ENCODE measurements around the gene ANAPC15. TPM values are rescaled to one million over a fixed set of nuclear protein-coding genes. Genes with fewer than 3 reads are reported as not detected.

ANAPC15 gene
- total RNA-seq, 4 donors from 2014 or later, result 5.0 to 27.8 (median 24.9) TPM

DNA sequence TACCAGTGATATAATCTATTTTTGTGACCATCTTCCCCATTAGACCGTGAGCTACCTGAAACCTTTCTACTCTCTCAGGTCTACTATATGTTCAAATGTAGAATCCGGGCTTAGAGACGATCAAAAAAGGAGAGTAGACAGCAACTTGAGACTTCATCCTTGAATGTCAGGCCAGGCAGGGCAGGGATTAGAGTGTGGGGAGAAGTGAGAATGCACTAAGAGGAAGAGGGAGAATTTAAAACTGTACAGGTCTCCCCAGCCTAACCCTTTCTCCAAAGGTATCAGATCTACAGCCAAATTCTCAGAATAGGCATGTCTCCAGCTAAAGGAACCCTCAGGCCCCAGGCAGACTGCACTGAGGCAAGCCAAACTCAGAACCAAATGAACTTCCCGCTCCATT lies 10.3 kb downstream of the ANAPC15 start:
- intact Hi-C loops (cut with DNase I; ENCODE audit: low total_unique reads), result no loop called here
- H3K4me3 ChIP-seq (ENCODE audit: low read depth, poor library complexity, severe bottlenecking), result no peak overlapping the region
- WGBS, 2 donors, result 30 to 31% methylated on average over 4 of the region's 4 CpGs
- DNase-seq (ENCODE audit: low spot score in 2 of 2), result no peak
- no peak for TF ChIP-seq POLR2A (IDR thresholded peaks at IDR 0.05)
- TF ChIP-seq, protein P1, sequence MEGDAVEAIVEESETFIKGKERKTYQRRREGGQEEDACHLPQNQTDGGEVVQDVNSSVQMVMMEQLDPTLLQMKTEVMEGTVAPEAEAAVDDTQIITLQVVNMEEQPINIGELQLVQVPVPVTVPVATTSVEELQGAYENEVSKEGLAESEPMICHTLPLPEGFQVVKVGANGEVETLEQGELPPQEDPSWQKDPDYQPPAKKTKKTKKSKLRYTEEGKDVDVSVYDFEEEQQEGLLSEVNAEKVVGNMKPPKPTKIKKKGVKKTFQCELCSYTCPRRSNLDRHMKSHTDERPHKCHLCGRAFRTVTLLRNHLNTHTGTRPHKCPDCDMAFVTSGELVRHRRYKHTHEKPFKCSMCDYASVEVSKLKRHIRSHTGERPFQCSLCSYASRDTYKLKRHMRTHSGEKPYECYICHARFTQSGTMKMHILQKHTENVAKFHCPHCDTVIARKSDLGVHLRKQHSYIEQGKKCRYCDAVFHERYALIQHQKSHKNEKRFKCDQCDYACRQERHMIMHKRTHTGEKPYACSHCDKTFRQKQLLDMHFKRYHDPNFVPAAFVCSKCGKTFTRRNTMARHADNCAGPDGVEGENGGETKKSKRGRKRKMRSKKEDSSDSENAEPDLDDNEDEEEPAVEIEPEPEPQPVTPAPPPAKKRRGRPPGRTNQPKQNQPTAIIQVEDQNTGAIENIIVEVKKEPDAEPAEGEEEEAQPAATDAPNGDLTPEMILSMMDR (IDR thresholded peaks at IDR 0.05), result no peak

DNA sequence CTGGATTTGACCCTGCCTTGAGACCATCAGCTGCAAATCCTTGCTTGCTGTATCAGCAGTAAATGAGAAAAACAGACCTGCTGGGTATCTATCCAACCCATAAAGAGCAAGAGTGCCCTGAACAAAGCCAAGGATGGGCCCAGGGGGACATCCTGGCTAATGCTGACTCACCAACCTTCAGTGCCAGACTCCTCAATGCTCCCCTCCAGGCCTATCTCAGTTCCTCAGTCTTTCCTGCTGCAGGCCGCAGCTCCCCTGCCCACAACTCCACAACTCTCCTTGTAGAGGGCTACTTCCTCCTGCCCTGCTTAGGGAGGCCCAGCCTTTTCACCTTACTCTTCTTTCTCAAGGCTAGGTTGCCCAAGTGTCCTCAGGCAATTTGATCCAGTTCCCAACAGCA lies 12.0 kb downstream of the ANAPC15 start:
- TF ChIP-seq, protein P1 (IDR thresholded peaks at IDR 0.05), result no peak
- no peak for TF ChIP-seq POLR2A (IDR thresholded peaks at IDR 0.05)
- DNase-seq (ENCODE audit: low spot score in 2 of 2), result no peak
- no peak overlapping the region for H3K4me3 ChIP-seq (ENCODE audit: low read depth, poor library complexity, severe bottlenecking)
- intact Hi-C loops (cut with DNase I; ENCODE audit: low total_unique reads), result no loop called here
- WGBS, 2 donors, result 58 to 80% methylated on average over 1 of the region's 1 CpG

DNA sequence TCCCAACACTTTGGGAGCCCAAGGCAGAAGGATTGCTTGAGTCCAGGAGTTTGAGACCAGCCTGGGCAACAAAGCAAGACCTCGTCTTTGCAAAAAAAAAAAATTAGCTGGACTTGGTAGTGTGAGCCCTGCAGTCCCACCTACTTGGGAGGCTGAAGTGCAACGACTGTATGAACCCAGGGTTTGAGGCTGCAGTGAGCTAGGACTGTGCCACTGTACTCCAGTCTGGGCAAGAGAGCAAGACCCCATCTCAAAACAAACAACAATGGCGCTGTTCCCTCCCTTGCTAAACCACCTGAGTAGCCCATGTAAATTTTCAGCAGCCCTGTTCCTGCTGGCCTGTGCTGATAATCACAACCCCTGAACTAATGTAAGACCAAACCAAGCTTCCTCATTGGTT lies 12.5 kb downstream of the ANAPC15 start:
- DNase-seq (ENCODE audit: low spot score in 2 of 2), result no peak
- TF ChIP-seq POLR2A (IDR thresholded peaks at IDR 0.05), result no peak
- TF ChIP-seq, protein P1 (IDR thresholded peaks at IDR 0.05), result no peak
- no peak overlapping the region for H3K4me3 ChIP-seq (ENCODE audit: low read depth, poor library complexity, severe bottlenecking)
- 71 to 78% methylated on average over 3 of the region's 3 CpGs for whole genome bisulfite sequencing, 2 donors
- intact Hi-C loops (cut with DNase I; ENCODE audit: low total_unique reads), result no loop called here

DNA sequence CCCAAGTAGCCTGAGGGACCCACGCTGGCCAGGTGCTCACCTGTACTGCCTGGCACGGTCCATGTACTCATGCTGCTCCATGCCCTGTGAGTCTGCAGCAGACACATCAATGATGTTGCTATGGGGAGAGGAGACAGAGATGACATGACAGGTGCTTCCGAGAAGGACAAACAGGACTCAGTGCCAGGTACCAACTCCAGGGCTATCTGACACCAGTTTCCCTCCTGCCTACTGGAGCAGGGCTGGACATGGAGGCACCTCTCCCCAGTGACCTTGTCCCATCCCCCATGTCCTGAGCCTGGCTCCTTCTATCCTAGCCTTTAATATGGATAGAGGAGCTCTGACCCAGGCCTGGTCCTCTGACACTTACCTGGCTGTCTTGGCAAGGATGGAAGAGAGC lies 13.8 kb downstream of the ANAPC15 start:
- no peak overlapping the region for H3K4me3 ChIP-seq (ENCODE audit: low read depth, poor library complexity, severe bottlenecking)
- intact Hi-C loops (cut with DNase I; ENCODE audit: low total_unique reads), result no loop called here
- TF ChIP-seq, protein P1 (IDR thresholded peaks at IDR 0.05), result no peak
- TF ChIP-seq POLR2A (IDR thresholded peaks at IDR 0.05), result no peak
- no peak for DNase-seq (ENCODE audit: low spot score in 2 of 2)
- 94 to 96% methylated on average over 3 of the region's 3 CpGs for WGBS, 2 donors

DNA sequence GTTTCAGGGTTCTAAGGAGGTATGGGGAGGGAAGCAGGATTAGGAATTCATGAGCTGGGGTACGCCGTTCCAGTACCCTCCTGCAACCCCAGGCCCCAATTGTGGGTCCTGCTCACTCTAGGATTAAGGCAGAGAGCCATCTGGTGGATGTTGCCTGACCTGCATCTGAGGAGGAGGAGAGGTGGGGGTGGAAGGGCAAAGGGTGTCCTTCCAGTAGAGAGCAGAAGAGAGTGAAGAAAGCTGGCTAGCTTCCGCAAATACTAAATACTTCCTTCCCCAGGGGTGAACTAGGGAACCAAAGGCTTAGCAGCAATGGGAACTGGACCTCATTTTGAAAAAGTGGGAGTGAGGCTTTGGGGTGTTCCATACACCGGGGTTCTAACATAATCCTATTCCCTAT lies 21.2 kb downstream of the ANAPC15 start:
- 30 to 32% methylated on average over 4 of the region's 4 CpGs for WGBS, 2 donors
- intact Hi-C loops (cut with DNase I; ENCODE audit: low total_unique reads), result loop anchor here (5.0 kb wide), 1 partner anchor 64 kb away; no protein-coding TSS in a partner anchor
- DNase-seq (ENCODE audit: low spot score in 2 of 2), result peak in 1 of 2 donors; percentile 71
- no peak overlapping the region for H3K4me3 ChIP-seq (ENCODE audit: low read depth, poor library complexity, severe bottlenecking)
- no peak for TF ChIP-seq POLR2A (IDR thresholded peaks at IDR 0.05)
- TF ChIP-seq, protein P1 (IDR thresholded peaks at IDR 0.05), result peak in 1 of 3 donors; percentile 79

DNA sequence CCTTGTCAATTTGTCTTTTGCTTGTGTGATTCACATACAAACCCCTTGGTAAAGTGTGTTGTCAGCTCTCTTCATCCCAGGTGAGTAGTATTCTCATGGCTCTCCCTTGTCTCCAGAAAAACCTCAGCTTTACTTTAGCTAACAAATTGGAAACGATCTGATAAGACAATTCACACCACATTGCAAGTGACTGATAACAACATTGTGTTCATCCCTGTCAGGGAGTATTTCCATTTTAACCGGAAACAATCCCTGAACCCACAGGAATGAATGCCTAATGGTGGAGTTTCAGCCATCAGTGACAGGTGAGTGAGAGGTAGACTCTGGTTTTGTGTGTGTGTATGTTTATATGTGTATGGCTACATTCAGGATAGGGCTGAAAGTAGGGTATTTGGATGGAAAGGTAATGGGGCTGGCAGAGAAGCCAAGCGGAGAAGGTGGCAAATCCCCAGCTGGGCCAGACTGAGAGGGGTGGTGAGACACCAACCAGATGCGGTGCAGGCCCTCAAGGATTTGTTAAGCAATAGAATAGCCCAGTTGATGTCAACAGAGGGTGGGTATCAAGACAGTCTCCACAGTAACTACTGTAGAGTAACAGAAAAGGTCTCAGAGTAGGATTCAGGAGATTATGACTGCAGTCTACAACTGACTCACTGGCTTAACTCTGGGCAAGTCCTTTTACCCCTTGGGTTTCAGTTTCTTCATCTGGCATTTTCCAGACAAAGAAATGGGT lies 24.3 kb downstream of the ANAPC15 start:
- TF ChIP-seq, protein P1 (IDR thresholded peaks at IDR 0.05), result no peak
- no peak for TF ChIP-seq POLR2A (IDR thresholded peaks at IDR 0.05)
- 78% methylated on average over 4 of the region's 4 CpGs for WGBS, 2 donors
- H3K4me3 ChIP-seq (ENCODE audit: low read depth, poor library complexity, severe bottlenecking), result no peak overlapping the region
- intact Hi-C loops (cut with DNase I; ENCODE audit: low total_unique reads), result no loop called here
- no peak for DNase-seq (ENCODE audit: low spot score in 2 of 2)
